ENCODE results near the gene PTGS1. TPM values are rescaled to one million over a fixed set of nuclear protein-coding genes. Genes with fewer than 3 reads are reported as not detected.
"Not testable (repeated sequence)": the region's sequence is repeated elsewhere in the genome, so short reads cannot be mapped to it uniquely, and the experiment has no call there.

PTGS1 gene
- polyA plus RNA-seq, 3 donors from 2014 or later = 1.8 to 5.4 (median 2.0) TPM

GRCh38 chr9:122350577-122351355 lies 20.1 kb upstream of the PTGS1 start:
- Mint-ChIP-seq H3K4me1 (peaks cover 7% of the 10 kb centered on the region in 2 donors), H3K4me3 (no peak overlapping the region), H3K27ac (no peak overlapping the region), H3K9me3 (peaks cover 0 to 2% (median 0%) of the 10 kb centered on the region in 6 donors), H3K36me3 (no peaks in the 10 kb centered on the region), H3K27me3 (ENCODE audit: low read depth in 3 of 3) (peaks cover 7 to 30% (median 8%) of the 10 kb centered on the region in 3 donors)
- peak; percentile 67 to 73 (median 68) for DNase-seq

- Mint-ChIP-seq H3K27ac (no peak overlapping the region), H3K27me3 (ENCODE audit: low read depth in 3 of 3) (peaks cover 3 to 16% (median 6%) of the 10 kb centered on the region in 3 donors), H3K4me3 (no peak overlapping the region), H3K4me1 (no peaks in the 10 kb centered on the region), H3K9me3 (peaks cover 0 to 4% (median 0%) of the 10 kb centered on the region in 6 donors), H3K36me3 (no peaks in the 10 kb centered on the region)
- DNase-seq = no peak
Observed at GRCh38 chr9:122354536-122355199, 16.2 kb upstream of the PTGS1 start.

GRCh38 chr9:122355336-122355875 lies 15.4 kb upstream of the PTGS1 start:
- Mint-ChIP-seq H3K27me3 (ENCODE audit: low read depth in 3 of 3) (peaks cover 3 to 15% (median 6%) of the 10 kb centered on the region in 3 donors), H3K4me1 (no peaks in the 10 kb centered on the region), H3K36me3 (no peaks in the 10 kb centered on the region), H3K9me3 (peaks cover 0 to 4% (median 0%) of the 10 kb centered on the region in 6 donors), H3K4me3 (no peak overlapping the region), H3K27ac (no peak overlapping the region)
- no peak for DNase-seq

GRCh38 chr9:122356627-122357026 lies 14.2 kb upstream of the PTGS1 start:
- H3K27me3 Mint-ChIP-seq (ENCODE audit: low read depth in 3 of 3) = peaks cover 2 to 14% (median 6%) of the 10 kb centered on the region in 3 donors
- H3K27ac Mint-ChIP-seq = no peak overlapping the region
- no peak for DNase-seq
- H3K4me1 Mint-ChIP-seq = no peaks in the 10 kb centered on the region
- peaks cover 0 to 4% (median 0%) of the 10 kb centered on the region in 6 donors for H3K9me3 Mint-ChIP-seq
- H3K36me3 Mint-ChIP-seq = no peaks in the 10 kb centered on the region
- H3K4me3 Mint-ChIP-seq = no peak overlapping the region

- Mint-ChIP-seq H3K9me3 (peaks cover 0 to 2% (median 0%) of the 10 kb centered on the region in 6 donors), H3K27me3 (ENCODE audit: low read depth in 3 of 3) (peaks cover 2 to 6% (median 3%) of the 10 kb centered on the region in 3 donors), H3K4me1 (no peaks in the 10 kb centered on the region), H3K27ac (no peak overlapping the region), H3K36me3 (no peaks in the 10 kb centered on the region), H3K4me3 (no peak overlapping the region)
- no peak for DNase-seq
Observed at GRCh38 chr9:122360891-122361290, 9.9 kb upstream of the PTGS1 start.

- H3K9me3 Mint-ChIP-seq; H3K4me3 Mint-ChIP-seq; H3K36me3 Mint-ChIP-seq; H3K27ac Mint-ChIP-seq; DNase-seq; H3K27me3 Mint-ChIP-seq (ENCODE audit: low read depth in 3 of 3); H3K4me1 Mint-ChIP-seq: not testable (repeated sequence)
Observed at GRCh38 chr9:122363131-122363530, 7.7 kb upstream of the PTGS1 start.

GRCh38 chr9:122364117-122364782 lies 6.6 kb upstream of the PTGS1 start:
- no peak for DNase-seq
- Mint-ChIP-seq H3K27ac (no peak overlapping the region), H3K36me3 (no peaks in the 10 kb centered on the region), H3K4me3 (no peak overlapping the region), H3K9me3 (no peaks in the 10 kb centered on the region), H3K27me3 (ENCODE audit: low read depth in 3 of 3) (peaks cover 2 to 4% (median 4%) of the 10 kb centered on the region in 3 donors), H3K4me1 (no peaks in the 10 kb centered on the region)

GRCh38 chr9:122364783-122365150 lies 6.1 kb upstream of the PTGS1 start:
- DNase-seq = no peak
- Mint-ChIP-seq H3K27me3 (ENCODE audit: low read depth in 3 of 3) (peaks cover 2 to 4% (median 4%) of the 10 kb centered on the region in 3 donors), H3K4me1 (no peaks in the 10 kb centered on the region), H3K9me3 (no peaks in the 10 kb centered on the region), H3K4me3 (no peak overlapping the region), H3K36me3 (no peaks in the 10 kb centered on the region), H3K27ac (no peak overlapping the region)

GRCh38 chr9:122366074-122366660 lies 4.7 kb upstream of the PTGS1 start:
- Mint-ChIP-seq H3K36me3 (no peaks in the 10 kb centered on the region), H3K27me3 (ENCODE audit: low read depth in 3 of 3) (peaks cover 2 to 4% (median 4%) of the 10 kb centered on the region in 3 donors), H3K9me3 (no peaks in the 10 kb centered on the region), H3K4me1 (peaks cover 9 to 11% of the 10 kb centered on the region in 2 donors), H3K27ac (no peak overlapping the region), H3K4me3 (no peak overlapping the region)
- no peak for DNase-seq

GRCh38 chr9:122367065-122367464 lies 3.8 kb upstream of the PTGS1 start:
- Mint-ChIP-seq H3K9me3 (no peaks in the 10 kb centered on the region), H3K4me1 (peaks cover 11 to 13% of the 10 kb centered on the region in 2 donors), H3K36me3 (no peaks in the 10 kb centered on the region), H3K27me3 (ENCODE audit: low read depth in 3 of 3) (peaks cover 3 to 4% (median 4%) of the 10 kb centered on the region in 3 donors), H3K4me3 (no peak overlapping the region), H3K27ac (no peak overlapping the region)
- no peak for DNase-seq

GRCh38 chr9:122367774-122368460 lies 2.9 kb upstream of the PTGS1 start:
- Mint-ChIP-seq H3K4me3 (no peak overlapping the region), H3K36me3 (no peaks in the 10 kb centered on the region), H3K9me3 (no peaks in the 10 kb centered on the region), H3K4me1 (peaks cover 11 to 14% of the 10 kb centered on the region in 2 donors), H3K27ac (no peak overlapping the region), H3K27me3 (ENCODE audit: low read depth in 3 of 3) (peaks cover 3 to 4% (median 3%) of the 10 kb centered on the region in 3 donors)
- DNase-seq = no peak

- H3K27ac Mint-ChIP-seq = no peak overlapping the region
- H3K4me1 Mint-ChIP-seq = peaks cover 11 to 14% of the 10 kb centered on the region in 2 donors
- no peaks in the 10 kb centered on the region for H3K36me3 Mint-ChIP-seq
- peaks cover 3 to 4% (median 4%) of the 10 kb centered on the region in 3 donors for H3K27me3 Mint-ChIP-seq (ENCODE audit: low read depth in 3 of 3)
- no peaks in the 10 kb centered on the region for H3K9me3 Mint-ChIP-seq
- DNase-seq = no peak
- no peak overlapping the region for H3K4me3 Mint-ChIP-seq
Observed at GRCh38 chr9:122368642-122369041, 2.2 kb upstream of the PTGS1 start.

- no peaks in the 10 kb centered on the region for H3K36me3 Mint-ChIP-seq
- H3K27ac Mint-ChIP-seq = peak overlapping the region in 2 of 6 donors; percentile 7 to 47
- peaks cover 4 to 5% (median 4%) of the 10 kb centered on the region in 3 donors for H3K27me3 Mint-ChIP-seq (ENCODE audit: low read depth in 3 of 3)
- no peaks in the 10 kb centered on the region for H3K9me3 Mint-ChIP-seq
- H3K4me1 Mint-ChIP-seq = peaks cover 11 to 14% of the 10 kb centered on the region in 2 donors
- peak overlapping the region; percentile 74 to 89 (median 88) for H3K4me3 Mint-ChIP-seq
- no peak for DNase-seq
Observed at GRCh38 chr9:122370303-122370702, 521 bp upstream of the PTGS1 start.
